Psoas muscle (tissue), 8 donors: ENCODE results near the gene ATP13A3. TPM values are rescaled to one million over a fixed set of nuclear protein-coding genes. Genes with fewer than 3 reads are reported as not detected.
A peak's percentile ranks its signal among the peaks of the same experiment; 100 is the strongest.

Source experiments
- ATAC-seq, 4 donors: fragments of 200-7000 bp; cut with Tn5 transposase; one replicate each; pipeline ENCODE4 v1.9.1; 2020; ENCODE audit warnings: moderate library complexity in 3 of 4, mild to moderate bottlenecking in 2 of 4
- DNase-seq, 2 donors: peaks; one replicate each; pipeline ENCODE4 v3.0.0-alpha.2; 2020
- H3K27ac ChIP-seq: fragments of 200-600 bp; one replicate; pipeline ENCODE4 v1.8.0; 2022
- H3K27me3 ChIP-seq, 3 donors: fragments of 200-600 bp in 1 of 3; one replicate each; pipeline versions ENCODE4 v1.6.1 to v1.8.0; 2013 to 2022; ENCODE audit warnings: low read length in 2 of 3, mild to moderate bottlenecking in 2 of 3, moderate library complexity in 1 of 3; ENCODE audit not compliant: insufficient read depth in 3 of 3
- H3K36me3 ChIP-seq, 2 donors: fragments of 200-600 bp in 1 of 2; one replicate each; pipeline versions ENCODE4 v1.6.1 to v1.8.0; 2013 to 2022; ENCODE audit warnings: low read depth in 1 of 2, mild to moderate bottlenecking in 1 of 2, moderate library complexity in 1 of 2; ENCODE audit not compliant: insufficient read depth in 1 of 2
- H3K4me1 ChIP-seq: fragments of 200-600 bp; one replicate; pipeline ENCODE4 v1.8.0; 2022
- H3K4me3 ChIP-seq: fragments of 200-600 bp; one replicate; pipeline ENCODE4 v1.8.0; 2022; ENCODE audit warnings: mild to moderate bottlenecking
- H3K9me3 ChIP-seq: fragments of 200-600 bp; one replicate; pipeline ENCODE4 v1.8.0; 2022
- CTCF ChIP-seq: fragments of 200-600 bp; IDR thresholded peaks from one replicate; pipeline ENCODE4 v1.8.0; 2022; ENCODE audit warnings: antibody characterized with exemption
- WGBS, 3 donors: extraction: QIAGEN DNeasy Blood & Tissue Kit; methylation state at CpG; one replicate each; pipeline versions ENCODE4 v1.1.6 to v1.1.7; 2013; 5-methylcytosine and 5-hydroxymethylcytosine counted together
- intact Hi-C, 2 donors: fragments of 100-400 bp; cut with DNase I; formaldehyde crosslinking; loops; one replicate each; pipeline versions ENCODE4 v1.11.0 to v1.14.2; 2022
- polyA plus RNA-seq, 3 donors: library from polyadenylated mRNA; stranded (reverse); fragments of 200-250 nt; gene quantifications; one replicate each; pipeline ENCODE4 v1.2.3, GENCODE V29; 2013
- total RNA-seq, 4 donors: library from RNA; stranded (reverse); fragmentation: NEBNext Ultra II Directional in 2 of 4; extraction: Animal tissue kit (Norgen Biotek cat#: 25700) in 2 of 4; gene quantifications; one replicate each; pipeline versions ENCODE4 v1.2.1 to v1.2.4, GENCODE V29; 2021 to 2023
- donor health status: healthy with polysubstance abuse.
- donor health status: DM: no; HTN: no; CAD: no; lungs with moderate emphysema.
- donor health status: Bipolar disorder and iron deficiency.
- donor health status: healthy.
- donor health status: DM: yes; HTN: yes; CAD: no.
- donor health status: DM: no; HTN: no; CAD: no.
- donor health status: DM: no; HTN: no; CAD: no.
- donor health status: DM: yes; HTN: yes; CAD: no.

The ATP13A3 gene
- total and polyA plus RNA-seq, 7 donors, result 10.4 to 72.7 (median 46.6) TPM

GRCh38 chr3:194489736-194490612, 3.2 kb upstream of the ATP13A3 start:
- intact Hi-C loops, result loop anchor here (5.0 kb wide), 3 partner anchors 32 to 97 kb away; no protein-coding TSS in a partner anchor
- Histone ChIP-seq H3K27ac (no peak overlapping the region), H3K9me3 (no peaks in the 10 kb centered on the region), H3K4me1 (peaks cover 14% of the 10 kb centered on the region), H3K36me3 (peaks cover 0 to 4% of the 10 kb centered on the region in 2 donors), H3K27me3 (no peaks in the 10 kb centered on the region), H3K4me3 (no peak overlapping the region)
- TF ChIP-seq CTCF, result no peak
- DNase-seq (no peak), ATAC-seq (no peak)
- WGBS, 3 donors, result 90 to 95% (median 94%) methylated on average over 7 of the region's 7 CpGs

GRCh38 chr3:194488055-194488742, 1.4 kb upstream of the ATP13A3 start:
- Histone ChIP-seq H3K36me3 (peaks cover 0 to 15% of the 10 kb centered on the region in 2 donors), H3K4me1 (peaks cover 22% of the 10 kb centered on the region), H3K9me3 (no peaks in the 10 kb centered on the region), H3K27me3 (no peaks in the 10 kb centered on the region), H3K4me3 (peak overlapping the region; percentile 74), H3K27ac (peak overlapping the region; percentile 77)
- no peak for ATAC-seq
- no peak for DNase-seq
- WGBS, 3 donors, result 75 to 79% (median 78%) methylated on average over 10 of the region's 10 CpGs
- no peak for TF ChIP-seq CTCF
- intact Hi-C loops, result loop anchor here (5.0 kb wide), 3 partner anchors 34 to 99 kb away; no protein-coding TSS in a partner anchor

GRCh38 chr3:194487289-194488054, 670 bp upstream of the ATP13A3 start:
- Histone ChIP-seq H3K9me3 (no peaks in the 10 kb centered on the region), H3K4me3 (peak overlapping the region; percentile 74), H3K27ac (peak overlapping the region; percentile 77), H3K36me3 (peaks cover 0 to 18% of the 10 kb centered on the region in 2 donors), H3K4me1 (peaks cover 22% of the 10 kb centered on the region), H3K27me3 (no peaks in the 10 kb centered on the region)
- TF ChIP-seq CTCF, result no peak
- intact Hi-C loops, result loop anchor here (5.0 kb wide), 3 partner anchors 35 to 100 kb away; no protein-coding TSS in a partner anchor
- ATAC-seq (peak; percentile 5 to 34 (median 18)), DNase-seq (peak; percentile 53 to 67)
- WGBS, 3 donors, result 14 to 19% (median 15%) methylated on average over 54 to 56 of the region's 56 CpGs

GRCh38 chr3:194485881-194486539, 792 bp downstream of the ATP13A3 start:
- peak; percentile 50 to 70 for DNase-seq
- 2 to 3% (median 2%) methylated on average over 27 to 42 of the region's 42 CpGs for WGBS, 3 donors
- Histone ChIP-seq H3K36me3 (peaks cover 0 to 22% of the 10 kb centered on the region in 2 donors), H3K27me3 (no peaks in the 10 kb centered on the region), H3K4me1 (peaks cover 30% of the 10 kb centered on the region), H3K4me3 (peak overlapping the region; percentile 74), H3K9me3 (no peaks in the 10 kb centered on the region), H3K27ac (peak overlapping the region; percentile 77)
- peak; percentile 15 to 32 (median 27) for ATAC-seq
- intact Hi-C loops, result loop anchor here (5.0 kb wide), 3 partner anchors 36 to 101 kb away; no protein-coding TSS in a partner anchor
- TF ChIP-seq CTCF, result peak; percentile 9
